Esophagus squamous epithelium (tissue), 5 donors: Measurements from ENCODE around the gene TAF6L. TPM values are rescaled to one million over a fixed set of nuclear protein-coding genes. Genes with fewer than 3 reads are reported as not detected.

Source experiments
- DNase-seq: peaks from one replicate; lab custom pipeline; 2025; lab: John Stamatoyannopoulos, UW
- H3K27ac ChIP-seq, 4 donors: fragments of 200-600 bp; sonication (generic); one replicate each; pipeline ENCODE4 v1.5.1; 2016 to 2019; ENCODE audit warnings: mild to moderate bottlenecking in 1 of 4
- H3K27me3 ChIP-seq, 4 donors: fragments of 200-600 bp; sonication (generic); 1 replicate in 3 of 4; 2 replicates in 1 of 4; pipeline versions ENCODE4 v1.5.1 to v1.6.0; 2017 to 2021; ENCODE audit warnings: antibody characterized with exemption in 1 of 4
- H3K36me3 ChIP-seq, 3 donors: fragments of 200-600 bp; sonication (generic); one replicate each; pipeline ENCODE4 v1.5.1; 2016 to 2019
- H3K4me1 ChIP-seq, 3 donors: fragments of 200-600 bp; sonication (generic); one replicate each; pipeline ENCODE4 v1.5.1; 2017 to 2019
- H3K4me3 ChIP-seq, 4 donors: fragments of 200-600 bp; sonication (generic); 1 replicate in 3 of 4; 2 replicates in 1 of 4; pipeline ENCODE4 v1.5.1; 2016 to 2019; ENCODE audit warnings: mild to moderate bottlenecking in 2 of 4, moderate library complexity in 1 of 4
- H3K9me3 ChIP-seq, 3 donors: fragments of 200-600 bp; sonication (generic); one replicate each; pipeline ENCODE4 v1.5.1; 2016 to 2019
- CTCF ChIP-seq, 6 experiments: fragments of 450-650 bp in 4 of 6; fragments of 200-600 bp in 2 of 6; sonication (generic) in 2 of 6; IDR thresholded peaks; one replicate each; pipeline ENCODE4 v1.5.1; 2016 to 2019; ENCODE audit warnings: antibody characterized with exemption in 6 of 6, mild to moderate bottlenecking in 4 of 6, moderate library complexity in 4 of 6
- POLR2A ChIP-seq, 4 donors: fragments of 450-650 bp; IDR thresholded peaks; one replicate each; pipeline ENCODE4 v1.6.1; 2017; ENCODE audit warnings: antibody characterized with exemption in 4 of 4, mild to moderate bottlenecking in 4 of 4, moderate library complexity in 3 of 4
- WGBS, 2 donors: methylation state at CpG; one replicate each; pipeline ENCODE4 v1.1.5; 2018; 5-methylcytosine and 5-hydroxymethylcytosine counted together
- intact Hi-C: fragments of 100-400 bp; cut with DNase I; formaldehyde crosslinking; loops from one replicate; pipeline ENCODE4 v1.15.0; 2022
- total RNA-seq, 4 donors: library from RNA; depleted of rRNA; stranded (reverse); fragments of >200 nt; gene quantifications; one replicate each; pipeline ENCODE4 v1.1.0, GENCODE V29; 2016
- donor health status: DM: yes; HTN: yes; CAD: no.

TAF6L gene
- 10 to 100 TPM; 11.5 to 40.2 (median 19.0) TPM for total RNA-seq

GRCh38 chr11:62771144-62772021, at the start of gene TAF6L:
Gene TAF6L, plus strand, starts transcription at chr11:62771396. Its CDS starts 4,388 bp downstream, at chr11:62775784.
- Histone ChIP-seq H3K27ac (peak within 1 kb of the TSS; percentile 91 to 99 (median 97)), H3K27me3 (no peaks in the 10 kb centered on the region), H3K4me3 (peak within 1 kb of the TSS; percentile 60 to 92 (median 68)), H3K9me3 (no peaks in the 10 kb centered on the region), H3K4me1 (peaks cover 9 to 54% (median 17%) of the 10 kb centered on the region in 3 donors), H3K36me3 (peaks cover 11 to 39% (median 14%) of the 10 kb centered on the region in 3 donors)
- intact Hi-C loops, result no loop called here
- DNase-seq, result peak; percentile 90
- TF ChIP-seq CTCF (IDR thresholded peaks at IDR 0.05) (peak in 1 of 6 experiments; percentile 0), POLR2A (IDR thresholded peaks at IDR 0.05) (peak in 1 of 4 donors; percentile 7)
- 3 to 5% methylated on average over 24 to 28 of the region's 60 CpGs for WGBS, 2 donors

- no peak overlapping the region for H3K27ac ChIP-seq
- H3K27me3 ChIP-seq, result no peaks in the 10 kb centered on the region
- no peak for TF ChIP-seq CTCF (IDR thresholded peaks at IDR 0.05)
- TF ChIP-seq POLR2A (IDR thresholded peaks at IDR 0.05), result no peak
- intact Hi-C loops, result loop anchor here (10.0 kb wide), 1 partner anchor 143 kb away; no protein-coding TSS in a partner anchor
- WGBS, 2 donors, result 63 to 72% methylated on average over 7 of the region's 7 CpGs
- no peak overlapping the region for H3K4me3 ChIP-seq
- H3K36me3 ChIP-seq, result peaks cover 49 to 73% (median 50%) of the 10 kb centered on the region in 3 donors
- H3K4me1 ChIP-seq, result peaks cover 9 to 64% (median 15%) of the 10 kb centered on the region in 3 donors
- H3K9me3 ChIP-seq, result no peaks in the 10 kb centered on the region
- no peak for DNase-seq
These were observed 49.2 kb upstream of the TAF6L start for GRCh38 chr11:62721994-62722393.

GRCh38 chr11:62724171-62724570, 47.0 kb upstream of the TAF6L start:
- no peaks in the 10 kb centered on the region for H3K9me3 ChIP-seq
- H3K27ac ChIP-seq, result peak overlapping the region in 1 of 4 donors; percentile 99
- no peak for DNase-seq
- peak overlapping the region in 3 of 4 donors; percentile 72 to 93 (median 78) for H3K4me3 ChIP-seq
- H3K27me3 ChIP-seq, result no peaks in the 10 kb centered on the region
- WGBS, 2 donors, result 32 to 45% methylated on average over 8 of the region's 8 CpGs
- H3K4me1 ChIP-seq, result peaks cover 9 to 50% (median 15%) of the 10 kb centered on the region in 3 donors
- intact Hi-C loops, result loop anchor here (10.0 kb wide), 1 partner anchor 141 kb away; no protein-coding TSS in a partner anchor
- peaks cover 34 to 52% (median 39%) of the 10 kb centered on the region in 3 donors for H3K36me3 ChIP-seq
- TF ChIP-seq POLR2A (IDR thresholded peaks at IDR 0.05), result no peak
- no peak for TF ChIP-seq CTCF (IDR thresholded peaks at IDR 0.05)

- H3K9me3 ChIP-seq, result no peaks in the 10 kb centered on the region
- H3K4me3 ChIP-seq, result peak overlapping the region; percentile 72 to 93 (median 77)
- no peaks in the 10 kb centered on the region for H3K27me3 ChIP-seq
- H3K36me3 ChIP-seq, result peaks cover 27 to 43% (median 28%) of the 10 kb centered on the region in 3 donors
- peaks cover 21 to 61% (median 29%) of the 10 kb centered on the region in 3 donors for H3K4me1 ChIP-seq
- TF ChIP-seq CTCF (IDR thresholded peaks at IDR 0.05), result no peak
- TF ChIP-seq POLR2A (IDR thresholded peaks at IDR 0.05), result no peak
- peak overlapping the region; percentile 92 to 99 (median 94) for H3K27ac ChIP-seq
- DNase-seq, result no peak
- intact Hi-C loops, result loop anchor here (5.0 to 10.0 kb wide), 2 partner anchors 37 to 139 kb away; partner anchors contain the start of gene POLR2G
- WGBS, 2 donors, result 0 to 1% methylated on average over 7 of the region's 7 CpGs
These were observed 45.5 kb upstream of the TAF6L start for GRCh38 chr11:62725646-62726045.
